Measurements from ENCODE around the gene TRPC5OS.

Gene TRPC5OS

GRCh38 chrX:111892375-111892774, 16.4 kb downstream of the TRPC5OS start:
- H4K20me1 ChIP-seq (ENCODE audit: insufficient read depth, low read length) = no peaks in the 10 kb centered on the region
- no peak for DNase-seq
- no peaks in the 10 kb centered on the region for H3K36me3 ChIP-seq (replicated peaks; ENCODE audit: insufficient read depth, low read length)
- no peak overlapping the region for H3K9ac ChIP-seq (ENCODE audit: low read length)
- no peak overlapping the region for H3K4me2 ChIP-seq (ENCODE audit: low read depth, low read length)
- no peaks in the 10 kb centered on the region for H3K4me1 ChIP-seq (ENCODE audit: low read length)
- no peak overlapping the region for H3K4me3 ChIP-seq (ENCODE audit: low read length)
- H3K9me2 ChIP-seq (replicated peaks; ENCODE audit: insufficient read depth, low read length) = no peaks in the 10 kb centered on the region
- TF ChIP-seq EZH2 (optimal IDR thresholded peaks at IDR 0.05; ENCODE audit: low read depth, low read length) (no peak), EZH2phosphoT487 (IDR thresholded peaks at IDR 0.05; ENCODE audit: low read length) (no peak), CTCF (IDR thresholded peaks at IDR 0.05; ENCODE audit: low read length) (no peak)
- no peaks in the 10 kb centered on the region for H3K9me3 ChIP-seq (replicated peaks; ENCODE audit: insufficient read depth, low read length)
- no peaks in the 10 kb centered on the region for H3K79me2 ChIP-seq (ENCODE audit: low read length)
- H3K27me3 ChIP-seq (replicated peaks; ENCODE audit: insufficient read depth, low read length) = no peaks in the 10 kb centered on the region
- H2AFZ ChIP-seq (ENCODE audit: low read length) = no peak overlapping the region
- no peak overlapping the region for H3K27ac ChIP-seq (ENCODE audit: low read length)
- no peaks in the 10 kb centered on the region for H3F3A ChIP-seq (ENCODE audit: insufficient read depth, low read length)

- H3K4me2 ChIP-seq (ENCODE audit: low read depth, low read length) = no peak overlapping the region
- no peak overlapping the region for H3K4me3 ChIP-seq (ENCODE audit: low read length)
- no peaks in the 10 kb centered on the region for H3K27me3 ChIP-seq (replicated peaks; ENCODE audit: insufficient read depth, low read length)
- no peaks in the 10 kb centered on the region for H3K36me3 ChIP-seq (replicated peaks; ENCODE audit: insufficient read depth, low read length)
- H4K20me1 ChIP-seq (ENCODE audit: insufficient read depth, low read length) = no peaks in the 10 kb centered on the region
- no peak overlapping the region for H3K27ac ChIP-seq (ENCODE audit: low read length)
- no peaks in the 10 kb centered on the region for H3K9me2 ChIP-seq (replicated peaks; ENCODE audit: insufficient read depth, low read length)
- no peak for DNase-seq
- no peak overlapping the region for H3K9ac ChIP-seq (ENCODE audit: low read length)
- no peak overlapping the region for H2AFZ ChIP-seq (ENCODE audit: low read length)
- no peaks in the 10 kb centered on the region for H3K79me2 ChIP-seq (ENCODE audit: low read length)
- H3K9me3 ChIP-seq (replicated peaks; ENCODE audit: insufficient read depth, low read length) = no peaks in the 10 kb centered on the region
- H3K4me1 ChIP-seq (ENCODE audit: low read length) = no peaks in the 10 kb centered on the region
- H3F3A ChIP-seq (ENCODE audit: insufficient read depth, low read length) = no peaks in the 10 kb centered on the region
- TF ChIP-seq EZH2 (optimal IDR thresholded peaks at IDR 0.05; ENCODE audit: low read depth, low read length) = no peak
- no peak for TF ChIP-seq EZH2phosphoT487 (IDR thresholded peaks at IDR 0.05; ENCODE audit: low read length)
- TF ChIP-seq CTCF (IDR thresholded peaks at IDR 0.05; ENCODE audit: low read length) = no peak
Observed at GRCh38 chrX:111896148-111896547, 20.2 kb downstream of the TRPC5OS start.

- no peak overlapping the region for H3K4me3 ChIP-seq (ENCODE audit: low read length)
- no peak for TF ChIP-seq EZH2phosphoT487 (IDR thresholded peaks at IDR 0.05; ENCODE audit: low read length)
- no peak for DNase-seq
- no peaks in the 10 kb centered on the region for H3K79me2 ChIP-seq (ENCODE audit: low read length)
- H3K27me3 ChIP-seq (replicated peaks; ENCODE audit: insufficient read depth, low read length) = no peaks in the 10 kb centered on the region
- H3K4me1 ChIP-seq (ENCODE audit: low read length) = no peaks in the 10 kb centered on the region
- H3K9me3 ChIP-seq (replicated peaks; ENCODE audit: insufficient read depth, low read length) = no peaks in the 10 kb centered on the region
- no peak overlapping the region for H2AFZ ChIP-seq (ENCODE audit: low read length)
- no peaks in the 10 kb centered on the region for H3K9me2 ChIP-seq (replicated peaks; ENCODE audit: insufficient read depth, low read length)
- H3K4me2 ChIP-seq (ENCODE audit: low read depth, low read length) = no peak overlapping the region
- H3F3A ChIP-seq (ENCODE audit: insufficient read depth, low read length) = no peaks in the 10 kb centered on the region
- H3K9ac ChIP-seq (ENCODE audit: low read length) = no peak overlapping the region
- no peak overlapping the region for H3K27ac ChIP-seq (ENCODE audit: low read length)
- no peaks in the 10 kb centered on the region for H4K20me1 ChIP-seq (ENCODE audit: insufficient read depth, low read length)
- H3K36me3 ChIP-seq (replicated peaks; ENCODE audit: insufficient read depth, low read length) = no peaks in the 10 kb centered on the region
Observed at GRCh38 chrX:111914398-111915090, 38.6 kb downstream of the TRPC5OS start.

- H3K36me3 ChIP-seq (replicated peaks; ENCODE audit: insufficient read depth, low read length) = no peaks in the 10 kb centered on the region
- no peaks in the 10 kb centered on the region for H3K9me2 ChIP-seq (replicated peaks; ENCODE audit: insufficient read depth, low read length)
- TF ChIP-seq EZH2phosphoT487 (IDR thresholded peaks at IDR 0.05; ENCODE audit: low read length) = no peak
- no peak for TF ChIP-seq EZH2 (optimal IDR thresholded peaks at IDR 0.05; ENCODE audit: low read depth, low read length)
- TF ChIP-seq CTCF (IDR thresholded peaks at IDR 0.05; ENCODE audit: low read length) = no peak
- no peaks in the 10 kb centered on the region for H4K20me1 ChIP-seq (ENCODE audit: insufficient read depth, low read length)
- no peaks in the 10 kb centered on the region for H3K79me2 ChIP-seq (ENCODE audit: low read length)
- H3K27me3 ChIP-seq (replicated peaks; ENCODE audit: insufficient read depth, low read length) = no peaks in the 10 kb centered on the region
- H2AFZ ChIP-seq (ENCODE audit: low read length) = no peak overlapping the region
- no peak for DNase-seq
- H3K4me1 ChIP-seq (ENCODE audit: low read length) = no peaks in the 10 kb centered on the region
- H3K27ac ChIP-seq (ENCODE audit: low read length) = no peak overlapping the region
- no peak overlapping the region for H3K4me2 ChIP-seq (ENCODE audit: low read depth, low read length)
- no peak overlapping the region for H3K9ac ChIP-seq (ENCODE audit: low read length)
- no peak overlapping the region for H3K4me3 ChIP-seq (ENCODE audit: low read length)
- H3K9me3 ChIP-seq (replicated peaks; ENCODE audit: insufficient read depth, low read length) = no peaks in the 10 kb centered on the region
- H3F3A ChIP-seq (ENCODE audit: insufficient read depth, low read length) = no peaks in the 10 kb centered on the region
Observed at GRCh38 chrX:111917591-111917990, 41.6 kb downstream of the TRPC5OS start.
